Activated naive CD4-positive, alpha-beta T cell (primary cell): ENCODE data around the gene UTP4.
"Not testable (repeated sequence)": the region's sequence is repeated elsewhere in the genome, so short reads cannot be mapped to it uniquely, and the experiment has no call there.

Experiments
- DNase-seq, 4 experiments: peaks; one replicate each; lab custom pipeline; 2025; lab: John Stamatoyannopoulos, UW

Gene UTP4

GRCh38 chr16:69110406-69110805 lies 22.0 kb upstream of the UTP4 start:
- DNase-seq = no peak

DNA sequence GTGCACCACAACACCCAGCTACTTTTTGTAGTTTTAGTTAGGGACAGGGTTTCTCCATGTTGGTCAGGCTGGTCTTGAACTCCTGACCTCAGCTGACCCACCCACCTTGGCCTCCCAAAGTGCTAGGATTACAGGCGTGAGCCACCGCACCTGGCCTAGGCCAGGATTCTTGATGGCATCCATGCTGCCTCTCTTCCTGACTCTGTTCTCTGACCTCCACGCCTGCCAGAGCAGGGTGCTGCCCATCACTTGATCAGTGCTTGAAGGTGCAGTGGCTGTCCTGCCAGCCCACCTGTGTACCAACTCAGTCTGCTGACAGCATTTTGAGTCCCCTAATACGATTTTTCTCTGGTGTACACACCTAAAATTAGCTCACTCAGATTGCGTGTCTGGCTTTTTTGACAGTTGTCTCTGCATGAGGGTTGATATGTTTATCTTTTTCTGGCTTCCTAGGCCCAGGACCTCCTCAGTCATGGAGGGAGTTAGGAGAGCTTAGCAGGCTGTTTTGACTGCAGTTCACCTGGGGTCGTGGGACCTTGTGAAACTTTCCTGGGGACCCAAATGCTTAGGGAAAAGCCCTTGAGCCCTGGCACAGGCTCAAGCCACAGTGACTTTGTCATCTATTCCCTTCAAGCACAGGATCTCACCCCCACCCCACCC lies 21.1 kb upstream of the UTP4 start:
- DNase-seq = no peak

DNA sequence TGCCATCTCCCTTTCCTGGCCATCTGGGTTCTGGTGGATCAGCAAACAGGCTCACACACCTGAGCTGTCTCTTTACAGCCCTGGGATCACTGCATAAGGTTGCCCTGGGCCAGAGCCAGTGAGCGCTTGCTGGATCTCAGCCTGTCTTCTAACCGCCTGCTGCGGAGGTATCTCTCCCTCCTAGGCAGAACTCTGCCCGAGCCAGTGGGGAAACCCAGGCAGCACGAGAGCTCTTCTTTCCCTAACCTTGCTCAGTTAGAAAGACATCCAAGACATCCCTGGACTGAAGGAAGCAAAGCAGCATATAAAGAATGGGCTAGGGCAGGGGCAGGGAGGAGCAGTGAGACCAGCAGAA lies 20.6 kb upstream of the UTP4 start:
- DNase-seq = no peak

- DNase-seq = peak in 2 of 4 experiments; percentile 25 to 35
These were observed 19.9 kb upstream of the UTP4 start for GRCh38 chr16:69112285-69113129.

- DNase-seq = no peak
These were observed 19.2 kb upstream of the UTP4 start for GRCh38 chr16:69113216-69113615.

GRCh38 chr16:69114346-69114975 lies 18.0 kb upstream of the UTP4 start:
- DNase-seq = no peak

DNA sequence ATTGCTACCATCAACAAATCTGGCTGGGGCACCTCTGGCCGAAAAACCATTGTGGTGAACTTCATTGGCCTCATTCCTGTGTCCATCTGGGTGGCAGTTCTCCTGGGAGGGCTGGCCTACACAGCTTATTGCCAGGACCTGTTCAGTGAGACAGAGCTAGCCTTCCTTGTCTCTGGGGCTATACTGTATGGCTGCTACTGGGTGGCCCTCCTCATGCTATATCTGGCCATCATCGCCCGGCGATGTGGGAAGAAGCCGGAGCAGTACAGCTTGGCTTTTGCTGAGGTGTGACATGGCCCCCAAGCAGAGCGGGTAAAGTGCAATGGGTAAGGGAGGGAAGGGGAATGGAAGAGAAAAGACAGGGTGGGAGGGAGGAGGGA lies 17.5 kb upstream of the UTP4 start:
- no peak for DNase-seq

GRCh38 chr16:69115361-69115760 lies 17.1 kb upstream of the UTP4 start:
- no peak for DNase-seq

- no peak for DNase-seq
These were observed 16.6 kb upstream of the UTP4 start for GRCh38 chr16:69115837-69116236.

- no peak for DNase-seq
These were observed 16.1 kb upstream of the UTP4 start for GRCh38 chr16:69116256-69116875.

GRCh38 chr16:69116906-69117305 lies 15.5 kb upstream of the UTP4 start:
- DNase-seq = no peak

DNA sequence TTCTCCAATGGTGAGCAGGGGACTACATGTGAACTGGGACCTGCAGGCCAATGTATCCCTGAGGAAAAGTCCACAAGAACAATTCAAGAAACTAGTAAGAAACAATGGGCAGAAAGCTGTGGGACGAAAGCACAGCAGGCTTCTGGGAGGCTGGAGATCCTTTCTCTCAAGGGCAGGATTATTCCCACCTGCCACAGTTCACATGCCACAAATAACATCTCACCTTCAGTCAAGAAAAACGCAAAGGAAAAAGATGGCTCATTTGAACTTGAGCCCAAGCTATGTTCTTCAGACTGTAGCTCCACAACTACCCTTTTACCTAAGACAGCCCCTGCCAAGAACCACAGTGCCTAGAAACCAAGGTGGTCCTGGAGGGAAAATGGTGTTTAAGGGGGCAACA lies 14.0 kb upstream of the UTP4 start:
- no peak for DNase-seq

DNA sequence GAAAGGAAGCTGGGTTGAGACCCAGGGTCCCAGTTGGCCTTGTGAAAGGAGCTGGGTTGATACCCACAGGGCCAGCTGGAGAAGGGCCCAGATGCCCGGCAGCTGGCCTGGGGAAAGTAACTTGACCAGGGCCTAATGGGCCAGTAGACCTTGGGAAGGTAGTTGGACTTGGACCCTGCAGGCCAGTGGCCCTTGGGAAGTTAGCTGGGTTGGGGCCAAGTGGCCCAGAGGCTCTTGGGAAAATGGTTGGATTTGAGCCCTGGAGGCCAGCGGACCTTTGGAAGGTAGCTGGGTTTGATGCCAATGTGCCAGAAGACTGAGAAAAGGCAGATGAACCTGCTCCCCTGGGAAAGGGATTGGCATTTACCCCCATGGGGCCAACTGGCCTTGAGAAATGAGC lies 13.5 kb upstream of the UTP4 start:
- no peak for DNase-seq

- DNase-seq = no peak
These were observed 12.9 kb upstream of the UTP4 start for GRCh38 chr16:69119536-69119935.

- DNase-seq = no peak
These were observed 12.3 kb upstream of the UTP4 start for GRCh38 chr16:69120096-69120664.

DNA sequence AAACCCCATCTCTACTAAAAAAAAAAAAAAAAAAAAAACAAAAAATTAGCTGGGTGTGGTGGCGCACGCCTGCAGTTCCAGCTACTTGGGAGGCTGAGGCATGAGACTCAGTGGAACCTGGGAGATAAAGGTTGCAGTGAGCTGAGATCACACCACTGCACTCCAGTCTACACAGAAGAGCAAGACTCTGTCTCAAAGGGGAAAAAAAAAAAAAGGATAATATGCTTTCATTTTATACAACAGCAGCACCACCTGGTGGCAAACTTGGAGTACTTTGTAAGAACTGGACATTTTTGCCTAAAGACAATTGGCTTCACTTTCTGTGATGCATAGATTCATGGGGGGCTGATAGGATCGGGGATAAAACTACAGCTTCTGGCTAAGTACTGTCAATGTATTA lies 8.5 kb upstream of the UTP4 start:
- peak in 1 of 4 experiments; percentile 32 for DNase-seq

DNA sequence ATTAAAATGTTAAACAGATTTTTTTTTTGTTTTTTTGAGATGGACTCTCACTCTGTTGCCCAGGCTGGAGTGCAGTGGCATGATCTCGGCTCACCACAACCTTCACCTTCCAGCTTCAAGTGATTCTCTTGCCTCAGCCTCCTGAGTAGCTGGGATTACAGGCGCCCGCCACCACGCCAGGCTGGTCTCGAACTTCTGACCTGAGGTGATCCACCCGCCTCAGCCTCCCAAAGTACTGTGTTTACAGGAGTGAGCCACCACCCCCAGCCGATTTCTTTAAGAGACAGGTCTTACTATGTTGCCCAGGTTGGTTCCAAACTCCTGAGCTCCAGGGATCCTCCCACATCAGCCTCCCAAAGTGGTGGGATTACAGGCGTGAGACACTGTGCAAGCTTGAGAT lies 8.0 kb upstream of the UTP4 start:
- not testable (repeated sequence) for DNase-seq

DNA sequence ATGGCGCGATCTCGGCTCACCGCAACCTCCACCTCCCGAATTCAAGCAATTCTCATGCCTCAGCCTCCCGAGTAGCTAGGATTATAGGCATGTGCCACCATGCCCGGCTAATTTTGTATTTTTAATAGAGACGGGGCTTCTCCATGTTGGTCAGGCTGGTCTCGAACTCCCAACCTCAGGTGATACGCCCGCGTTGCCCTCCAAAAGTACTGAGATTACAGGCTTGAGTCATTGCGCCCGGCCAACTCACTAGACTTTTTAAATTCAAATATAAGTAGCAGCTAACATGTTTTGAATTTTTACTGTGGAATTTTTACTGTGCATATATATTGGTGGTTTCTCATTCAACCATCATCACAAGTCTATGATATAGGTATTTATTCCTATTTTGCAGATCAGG lies 7.5 kb upstream of the UTP4 start:
- not testable (repeated sequence) for DNase-seq

DNA sequence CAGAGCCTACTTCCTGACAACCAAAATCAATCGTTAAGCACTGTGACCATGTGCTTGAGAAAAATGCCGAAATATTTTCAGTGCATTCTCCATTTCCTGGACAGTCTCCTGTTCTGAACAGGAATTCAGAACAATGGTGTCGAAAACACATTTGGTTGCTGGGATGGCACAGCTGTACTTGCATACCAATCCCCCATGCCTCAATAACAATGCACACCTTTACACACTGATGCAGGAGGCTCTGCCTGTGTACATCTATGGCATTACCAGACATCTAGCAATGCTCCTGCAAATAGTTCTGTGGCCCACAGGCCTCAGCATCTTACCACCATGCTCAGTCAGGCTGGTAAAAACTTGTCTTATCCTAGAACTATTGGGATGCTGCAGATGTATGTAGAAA lies 6.2 kb upstream of the UTP4 start:
- DNase-seq = no peak

DNA sequence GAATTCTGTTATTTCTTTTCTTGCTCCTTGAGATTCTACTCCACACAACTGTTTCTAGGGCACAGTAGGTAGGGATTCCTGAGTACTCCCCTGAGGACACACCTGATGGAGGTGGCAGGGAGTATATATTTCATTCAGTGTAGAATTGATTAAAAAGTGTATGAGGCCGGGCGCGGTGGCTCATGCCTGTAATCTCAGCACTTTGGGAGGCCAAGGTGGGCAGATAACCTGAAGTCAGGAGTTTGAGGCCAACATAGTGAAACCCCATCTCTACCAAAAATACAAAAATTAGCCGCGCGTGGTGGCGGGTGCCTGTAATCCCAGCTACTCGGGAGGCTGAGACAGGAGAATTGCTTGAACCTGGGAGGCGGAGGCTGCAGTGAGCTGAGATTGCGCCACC lies 5.6 kb upstream of the UTP4 start:
- DNase-seq = not testable (repeated sequence)

GRCh38 chr16:69127966-69128510 lies 4.4 kb upstream of the UTP4 start:
- no peak for DNase-seq

GRCh38 chr16:69130461-69130860 lies 2.0 kb upstream of the UTP4 start:
- no peak for DNase-seq
